Measurements from ENCODE around the gene UNC93A. TPM values are rescaled to one million over a fixed set of nuclear protein-coding genes. Genes with fewer than 3 reads are reported as not detected.
"Not testable (repeated sequence)": the region's sequence is repeated elsewhere in the genome, so short reads cannot be mapped to it uniquely, and the experiment has no call there.

The UNC93A gene
- total and polyA plus RNA-seq, 2 donors (not counting 1 experiment from before 2014, with no cell fraction given), result not detected

GRCh38 chr6:167288591-167289225, 2.4 kb upstream of the UNC93A start:
- ATAC-seq (ENCODE audit: low read depth), result peak; percentile 78
- peak; percentile 83 for TF ChIP-seq CTCF (IDR thresholded peaks at IDR 0.05)
- not testable (repeated sequence) for H3K4me1 ChIP-seq (ENCODE audit: control insufficient read depth in 2 of 2, insufficient read depth in 2 of 2, low read length in 2 of 2)

GRCh38 chr6:167289291-167289690, 1.8 kb upstream of the UNC93A start:
- H3K9me3 Mint-ChIP-seq (ENCODE audit: insufficient read depth); DNase-seq; H3K4me1 ChIP-seq (ENCODE audit: control insufficient read depth in 2 of 2, insufficient read depth in 2 of 2, low read length in 2 of 2); H3K9ac ChIP-seq (ENCODE audit: low read length); H3K79me2 ChIP-seq (ENCODE audit: control insufficient read depth, insufficient read depth, low read length); H3K27me3 ChIP-seq (replicated peaks in 1 of 4; ENCODE audit: control extremely low read depth in 1 of 4, control insufficient read depth in 3 of 4, insufficient read depth in 4 of 4, low read length in 3 of 4); H3K27me3 Mint-ChIP-seq; H3K4me1 Mint-ChIP-seq; POLR2A ChIA-PET; H2AFZ ChIP-seq (ENCODE audit: insufficient read depth, low read depth, low read length, poor library complexity, severe bottlenecking); H3K4me3 Mint-ChIP-seq; H4K20me1 ChIP-seq (ENCODE audit: control insufficient read depth, insufficient read depth, low read length, poor library complexity, severe bottlenecking); H3K36me3 ChIP-seq (replicated peaks in 1 of 2; ENCODE audit: control extremely low read depth in 1 of 2, control insufficient read depth in 1 of 2, extremely low read depth in 1 of 2, insufficient read depth in 2 of 2, low read length in 1 of 2); H3K4me2 ChIP-seq (replicated peaks; ENCODE audit: low read depth, low read length, poor library complexity, severe bottlenecking); ATAC-seq (ENCODE audit: low read depth); H3K9me3 ChIP-seq (ENCODE audit: control extremely low read depth in 1 of 3, control insufficient read depth in 2 of 3, insufficient read depth in 1 of 3, low read length in 2 of 3); H3K27ac ChIP-seq (ENCODE audit: low read length in 2 of 2); H3K4me3 ChIP-seq (ENCODE audit: control extremely low read depth in 1 of 5, extremely low read depth in 1 of 5, insufficient read depth in 1 of 5, low read depth in 2 of 5, low read length in 4 of 5); H3K27ac Mint-ChIP-seq: not testable (repeated sequence)
- CTCF ChIA-PET, result interaction anchor here (0.6 to 5.2 kb wide), 6 partner anchors 9 to 879 kb away, joined by 3 to 53 read pairs (median 6); no protein-coding TSS in a partner anchor
- intact Hi-C loops (cut with micrococcal nuclease), result loop anchor here (5.0 kb wide), 1 partner anchor 302 kb away; no protein-coding TSS in a partner anchor
- no CpG with 5 or more reads among the region's 2 CpGs for WGBS (ENCODE audit: insufficient coverage)

More at GRCh38 chr6:167288591-167289225, 2.4 kb upstream of the UNC93A start:
- WGBS (ENCODE audit: insufficient coverage), result 46% methylated on average over 5 of the region's 14 CpGs
- H4K20me1 ChIP-seq (ENCODE audit: control insufficient read depth, insufficient read depth, low read length, poor library complexity, severe bottlenecking); H3K4me3 ChIP-seq (ENCODE audit: control extremely low read depth in 1 of 5, extremely low read depth in 1 of 5, insufficient read depth in 1 of 5, low read depth in 2 of 5, low read length in 4 of 5); H3K27me3 ChIP-seq (replicated peaks in 1 of 4; ENCODE audit: control extremely low read depth in 1 of 4, control insufficient read depth in 3 of 4, insufficient read depth in 4 of 4, low read length in 3 of 4); H3K9ac ChIP-seq (ENCODE audit: low read length); H3K27ac ChIP-seq (ENCODE audit: low read length in 2 of 2); H3K9me3 Mint-ChIP-seq (ENCODE audit: insufficient read depth); POLR2A ChIA-PET; H3K9me3 ChIP-seq (ENCODE audit: control extremely low read depth in 1 of 3, control insufficient read depth in 2 of 3, insufficient read depth in 1 of 3, low read length in 2 of 3); H3K36me3 ChIP-seq (replicated peaks in 1 of 2; ENCODE audit: control extremely low read depth in 1 of 2, control insufficient read depth in 1 of 2, extremely low read depth in 1 of 2, insufficient read depth in 2 of 2, low read length in 1 of 2); H3K27me3 Mint-ChIP-seq; H3K4me2 ChIP-seq (replicated peaks; ENCODE audit: low read depth, low read length, poor library complexity, severe bottlenecking); H3K4me1 Mint-ChIP-seq; H3K4me3 Mint-ChIP-seq; H3K27ac Mint-ChIP-seq; H3K79me2 ChIP-seq (ENCODE audit: control insufficient read depth, insufficient read depth, low read length): not testable (repeated sequence)
- CTCF ChIA-PET, result interaction anchor here (0.7 to 5.2 kb wide), 4 partner anchors 9 to 513 kb away, joined by 3 to 53 read pairs (median 5); no protein-coding TSS in a partner anchor
- peak; percentile 46 for DNase-seq
- peak overlapping the region; percentile 36 for H2AFZ ChIP-seq (ENCODE audit: insufficient read depth, low read depth, low read length, poor library complexity, severe bottlenecking)
- intact Hi-C loops (cut with micrococcal nuclease), result loop anchor here (1.0 to 5.0 kb wide), 2 partner anchors 301 to 513 kb away; no protein-coding TSS in a partner anchor

Measured in B cell (primary cell).